ENCODE results near the gene DNMT1.
A peak's percentile ranks its signal among the peaks of the same experiment; 100 is the strongest.

The DNMT1 gene

DNA sequence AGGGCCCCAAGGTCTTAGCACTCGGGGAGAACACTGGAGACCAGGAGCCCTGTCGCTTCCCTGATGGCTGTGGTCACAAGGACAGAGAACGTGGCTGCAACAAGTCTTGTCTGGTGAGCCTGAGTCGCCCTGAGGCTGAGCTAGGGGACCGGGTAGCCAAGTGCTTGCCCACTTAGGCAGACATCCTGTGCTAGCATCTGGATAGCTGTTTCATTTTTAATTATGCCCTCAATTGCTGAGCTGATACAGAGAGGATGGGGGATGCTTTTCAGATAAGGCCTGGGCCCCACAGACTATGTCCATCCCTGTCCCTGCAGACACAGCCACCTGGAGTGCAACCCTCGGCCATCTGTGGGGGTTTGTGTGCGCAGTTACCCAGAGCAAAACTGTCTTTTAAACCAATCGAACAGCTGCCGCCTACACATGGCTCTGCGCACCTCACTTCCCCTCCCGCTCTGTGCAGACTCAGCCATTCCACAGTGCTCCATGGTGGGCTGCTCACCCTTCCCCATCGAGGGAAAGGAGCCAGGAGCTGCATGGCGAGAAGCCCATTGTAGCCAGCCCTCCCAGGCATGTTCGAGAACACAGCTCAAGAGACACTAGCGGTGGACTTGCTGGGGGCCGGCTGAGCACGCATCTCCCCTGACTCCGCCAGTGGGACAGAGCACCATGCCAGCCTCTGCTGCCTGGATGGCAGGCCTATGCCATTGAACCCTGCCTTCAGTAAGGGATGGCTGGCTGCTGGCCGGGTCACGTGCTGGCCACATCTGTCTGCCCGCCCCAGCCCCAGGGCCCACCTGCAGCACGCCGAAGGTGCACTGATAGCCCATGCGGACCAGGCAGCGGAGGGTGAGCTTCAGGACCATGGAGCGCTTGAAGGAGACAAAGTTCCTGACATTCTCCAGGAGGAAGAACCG, 55.6 kb downstream of the DNMT1 start:
- DNase-seq, result no peak

DNA sequence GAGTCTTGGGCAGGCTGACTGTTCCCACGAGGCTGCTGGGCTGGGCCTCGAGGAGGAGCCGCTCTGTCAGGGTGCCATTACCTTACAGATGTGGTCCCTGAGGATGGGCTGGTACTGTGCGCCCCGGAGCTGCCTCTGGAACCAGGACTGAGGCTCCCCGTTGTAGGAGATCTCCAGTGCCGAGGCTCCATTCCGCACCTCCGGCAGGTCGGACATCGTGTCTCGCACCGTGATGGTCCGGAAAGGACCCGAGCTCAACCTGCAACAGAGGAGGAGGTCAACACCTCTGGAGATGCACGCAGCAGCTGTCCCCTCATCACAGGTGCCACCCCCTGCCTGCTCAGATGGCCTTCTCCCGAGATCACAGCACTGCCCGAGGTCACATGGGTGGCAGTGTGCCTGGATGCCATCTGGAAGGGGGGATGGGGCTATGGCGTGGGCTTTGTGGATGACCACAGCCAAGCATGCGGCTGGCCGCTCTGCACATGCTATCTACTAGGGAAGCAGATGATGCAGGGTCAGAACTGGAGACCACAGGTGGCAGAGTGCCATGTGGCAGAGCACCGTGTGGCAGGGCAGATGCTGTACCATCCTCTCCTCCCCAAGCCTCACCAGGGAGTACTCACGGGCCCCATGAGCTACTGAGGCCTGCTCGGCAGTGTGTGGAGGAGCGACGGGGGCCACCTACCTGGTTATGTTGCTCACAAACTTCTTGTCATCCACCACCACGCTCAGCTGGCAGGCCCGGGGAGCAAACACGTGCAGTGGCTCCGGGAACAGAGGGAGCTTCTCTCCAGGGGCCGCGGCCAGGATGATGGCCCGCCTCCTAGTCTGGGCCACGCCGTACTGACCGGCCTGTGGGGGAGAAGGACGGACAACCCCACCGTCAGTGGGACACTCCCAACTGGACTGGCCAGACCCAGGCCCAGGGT, 56.7 kb downstream of the DNMT1 start:
- no peak for DNase-seq

DNA sequence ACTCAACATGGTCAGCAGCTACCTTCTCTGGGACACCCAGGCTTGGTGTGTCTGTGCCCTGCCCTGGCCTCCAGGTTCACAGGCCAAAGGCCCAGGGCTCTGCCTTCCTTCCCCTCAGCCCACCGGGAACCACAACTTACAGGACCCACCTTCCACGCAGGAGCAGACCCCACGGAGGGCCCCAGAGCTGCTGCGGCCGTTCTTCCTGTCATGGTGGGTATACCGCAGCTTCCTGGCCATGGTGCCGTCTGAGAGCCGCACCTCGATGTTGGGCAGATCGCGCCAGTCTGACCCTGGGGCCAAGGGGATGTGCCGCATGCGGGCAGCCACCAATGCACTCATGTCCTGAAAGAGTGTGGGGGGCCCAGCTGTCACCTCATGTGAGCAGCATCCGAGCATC, 57.8 kb downstream of the DNMT1 start:
- no peak for DNase-seq

DNA sequence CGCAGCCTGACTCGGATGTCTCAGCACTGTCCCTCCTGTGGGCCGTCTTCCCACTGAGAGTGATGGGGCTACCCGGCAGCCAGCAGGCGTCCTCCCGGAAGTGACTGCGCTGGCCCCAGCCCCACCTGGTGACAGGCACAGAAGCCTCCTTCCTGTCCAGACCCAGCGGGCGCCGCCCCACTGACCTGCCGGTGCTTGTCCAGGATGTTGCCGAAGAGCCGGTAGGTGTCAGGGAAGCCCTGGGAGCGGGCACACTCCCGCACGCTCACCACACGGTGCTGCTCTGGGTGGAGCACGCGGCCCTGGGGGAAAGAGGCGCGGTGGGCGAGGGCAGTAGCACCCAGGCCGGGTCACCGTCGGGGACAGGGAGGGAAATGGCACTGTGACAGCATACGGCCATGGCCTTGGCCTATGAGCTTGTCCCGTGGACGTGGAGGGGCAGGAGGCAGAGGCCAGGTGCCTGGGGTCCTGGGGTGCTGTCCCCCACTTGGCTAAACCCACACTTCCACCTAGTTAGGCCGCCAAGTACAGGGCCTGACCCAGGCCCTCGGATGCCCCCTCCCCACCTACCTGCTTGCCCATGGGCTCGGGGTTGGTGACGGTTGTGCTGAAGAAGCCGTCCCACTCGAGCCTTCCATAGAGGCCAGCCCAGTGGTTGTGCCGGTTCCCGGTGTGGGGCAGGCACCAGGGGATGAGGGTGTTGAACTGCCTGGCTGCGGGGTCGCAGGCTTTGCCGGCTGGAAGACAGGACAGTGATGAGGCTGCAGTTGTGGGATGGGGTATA, 59.0 kb downstream of the DNMT1 start:
- no peak for DNase-seq

DNA sequence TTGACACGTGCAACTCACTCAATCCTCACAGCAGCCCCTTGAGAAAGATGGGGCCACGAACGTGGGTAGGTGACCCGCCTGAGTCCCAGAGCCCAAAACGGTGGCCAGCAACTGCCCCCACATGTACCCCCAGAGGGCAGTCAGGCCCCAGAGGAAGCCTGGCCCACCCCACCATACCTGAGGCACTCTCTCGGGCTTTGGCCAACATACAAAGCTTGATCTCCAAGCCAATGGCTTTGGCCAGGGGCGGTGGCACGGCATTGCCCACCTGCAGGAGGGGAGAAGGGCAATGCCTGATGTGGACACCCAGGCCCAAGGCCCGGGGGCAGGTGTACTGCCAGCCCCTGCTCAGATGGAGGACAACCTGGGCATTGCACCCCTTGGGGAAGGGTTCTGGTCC, 60.7 kb downstream of the DNMT1 start:
- DNase-seq, result no peak

DNA sequence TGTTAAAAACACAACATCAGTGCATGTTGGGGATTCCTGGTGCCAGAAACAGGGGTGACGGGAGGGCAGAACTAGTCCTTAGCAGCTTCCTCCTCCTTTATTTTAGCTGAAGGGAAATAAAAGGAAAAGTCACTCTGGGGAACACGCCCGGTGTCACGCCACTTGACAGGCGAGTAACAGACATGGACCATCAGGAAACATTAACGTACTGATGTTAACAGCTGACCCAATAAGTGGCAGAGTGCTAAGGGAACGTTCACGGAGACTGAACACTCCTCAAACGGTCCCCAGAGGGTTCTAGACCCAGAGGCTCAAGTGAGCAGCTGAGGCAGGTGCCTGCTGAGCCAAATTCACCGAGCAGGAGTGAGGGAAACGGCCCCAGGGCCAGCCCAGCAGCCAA, 61.2 kb downstream of the DNMT1 start:
- DNase-seq, result no peak

DNA sequence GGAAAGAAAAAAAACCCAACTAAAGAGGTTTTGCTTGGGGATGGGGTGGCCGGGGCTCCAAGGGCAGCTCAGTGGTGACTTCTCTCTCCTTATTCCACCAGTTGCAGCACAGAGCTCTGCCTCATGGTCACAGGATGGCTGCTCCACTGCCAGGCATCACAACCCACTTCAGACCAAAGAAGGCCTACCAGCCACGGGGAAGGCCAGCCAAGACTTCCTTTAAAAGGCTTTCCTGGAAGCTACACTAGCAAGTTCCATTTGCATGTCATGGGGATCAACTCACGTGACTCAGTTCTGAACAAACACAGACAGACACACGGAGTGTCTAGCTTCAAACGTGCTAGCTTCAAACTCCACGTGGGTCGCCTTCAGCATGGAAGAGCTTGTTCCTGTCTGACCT, 61.8 kb downstream of the DNMT1 start:
- DNase-seq, result no peak

DNA sequence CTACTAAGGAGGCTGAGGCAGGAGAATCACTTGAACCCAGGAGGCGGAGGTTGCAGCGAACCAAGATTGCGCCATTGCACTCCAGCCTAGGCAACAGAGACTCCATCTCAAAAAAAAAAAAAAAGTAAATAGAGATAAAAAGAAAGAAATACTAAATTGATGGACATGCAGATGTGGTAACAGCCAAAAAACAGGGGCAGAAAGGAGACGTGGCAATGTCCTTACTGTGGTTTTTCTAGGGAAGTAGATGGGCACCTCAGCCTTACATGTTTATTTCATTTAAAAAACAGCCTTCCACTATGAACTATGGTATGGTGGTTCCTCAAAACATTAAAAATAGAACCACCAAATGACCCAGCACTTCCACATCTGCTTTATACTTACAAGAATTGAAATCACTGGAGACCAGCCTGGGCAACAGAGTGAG, 68.5 kb downstream of the DNMT1 start:
- DNase-seq, result no peak

DNA sequence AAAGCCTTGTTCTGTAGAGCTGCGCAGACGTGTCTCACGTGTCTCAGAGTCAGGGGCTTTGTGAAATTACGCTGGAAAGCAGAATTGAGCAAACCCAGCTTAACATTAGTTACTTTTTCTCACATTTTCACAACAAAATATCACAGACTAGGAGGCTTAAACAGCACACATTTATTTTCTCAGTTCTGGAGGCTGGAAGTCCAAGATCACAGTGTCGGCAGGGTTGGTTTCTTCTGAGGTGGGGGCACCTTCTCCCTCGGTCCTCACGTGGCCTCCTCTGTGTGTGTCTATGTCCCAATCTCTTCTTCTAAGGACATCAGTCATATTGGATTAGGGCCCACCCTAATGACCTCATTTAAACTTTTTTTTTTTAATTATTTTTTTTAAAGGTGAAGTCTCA, 70.3 kb downstream of the DNMT1 start:
- no peak for DNase-seq

DNA sequence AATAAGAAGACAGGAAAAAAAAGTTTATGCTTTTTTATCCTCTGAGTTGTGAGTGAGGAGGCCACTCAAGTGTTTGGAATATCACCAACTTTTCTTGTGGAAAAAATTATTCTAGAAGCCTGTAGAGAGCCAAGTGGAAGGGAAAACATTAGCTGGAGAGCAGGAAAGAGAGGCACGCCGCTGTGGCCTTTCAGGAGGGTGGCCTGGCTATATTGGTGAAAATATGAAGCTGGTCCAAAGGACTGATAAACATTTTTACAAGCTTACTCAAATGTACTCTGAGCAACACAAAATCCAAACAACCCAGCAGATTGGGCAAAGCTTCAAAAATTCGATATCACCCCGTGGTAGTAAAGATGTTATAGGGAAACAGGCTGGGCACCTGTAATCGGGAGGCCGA, 72.7 kb downstream of the DNMT1 start:
- no peak for DNase-seq

DNA sequence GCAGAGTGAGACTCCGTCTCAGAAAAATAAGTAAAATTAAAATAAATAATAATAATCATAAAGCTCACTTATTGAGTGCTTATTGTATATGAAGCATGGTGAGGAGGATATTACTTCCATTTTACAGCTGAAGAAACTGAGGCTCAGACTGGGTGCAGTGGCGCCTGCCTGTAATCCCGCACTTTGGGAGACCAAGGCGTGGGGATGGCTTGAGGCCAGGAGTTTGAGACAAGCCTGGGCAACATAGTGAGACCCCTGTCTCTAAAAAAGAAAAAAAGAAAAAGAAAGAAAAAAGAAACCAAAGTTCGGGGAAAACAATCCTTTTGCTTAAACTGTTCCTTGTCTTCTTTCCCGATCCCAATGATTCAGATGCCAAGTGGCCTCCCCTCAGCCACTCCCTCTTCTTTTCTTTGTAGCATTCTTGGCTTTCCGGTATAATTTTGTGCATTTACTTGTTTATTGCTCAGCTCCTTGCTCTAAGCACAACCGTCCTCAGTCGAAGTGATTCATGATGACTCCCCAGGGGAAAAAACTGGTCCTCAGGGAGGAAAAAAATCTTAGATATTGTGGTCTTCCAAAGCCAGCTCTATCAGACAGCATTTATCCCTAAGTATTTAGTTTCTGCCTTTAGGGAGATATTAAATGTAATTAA, 74.1 kb downstream of the DNMT1 start:
- peak; percentile 60 for DNase-seq

DNA sequence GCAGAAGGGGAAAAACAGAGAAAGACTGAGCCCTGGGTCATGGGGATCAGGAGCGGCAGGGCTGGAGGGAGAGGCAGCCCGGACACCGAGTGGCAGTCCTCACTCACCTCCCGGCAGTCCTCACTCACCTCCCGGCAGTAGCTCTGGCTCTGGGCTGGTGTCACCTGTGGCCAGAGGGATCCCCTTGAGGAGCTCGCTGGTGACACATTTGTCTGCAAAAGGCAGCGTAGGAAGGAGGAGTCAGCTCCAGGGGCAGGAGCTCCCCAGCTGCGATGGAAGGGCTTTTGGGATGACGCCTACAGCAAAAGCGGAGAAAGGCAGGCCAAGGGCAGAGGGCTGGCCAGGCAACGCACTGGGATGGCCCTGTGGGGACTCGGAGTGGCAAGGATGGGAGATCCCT, 75.8 kb downstream of the DNMT1 start:
- DNase-seq, result no peak

DNA sequence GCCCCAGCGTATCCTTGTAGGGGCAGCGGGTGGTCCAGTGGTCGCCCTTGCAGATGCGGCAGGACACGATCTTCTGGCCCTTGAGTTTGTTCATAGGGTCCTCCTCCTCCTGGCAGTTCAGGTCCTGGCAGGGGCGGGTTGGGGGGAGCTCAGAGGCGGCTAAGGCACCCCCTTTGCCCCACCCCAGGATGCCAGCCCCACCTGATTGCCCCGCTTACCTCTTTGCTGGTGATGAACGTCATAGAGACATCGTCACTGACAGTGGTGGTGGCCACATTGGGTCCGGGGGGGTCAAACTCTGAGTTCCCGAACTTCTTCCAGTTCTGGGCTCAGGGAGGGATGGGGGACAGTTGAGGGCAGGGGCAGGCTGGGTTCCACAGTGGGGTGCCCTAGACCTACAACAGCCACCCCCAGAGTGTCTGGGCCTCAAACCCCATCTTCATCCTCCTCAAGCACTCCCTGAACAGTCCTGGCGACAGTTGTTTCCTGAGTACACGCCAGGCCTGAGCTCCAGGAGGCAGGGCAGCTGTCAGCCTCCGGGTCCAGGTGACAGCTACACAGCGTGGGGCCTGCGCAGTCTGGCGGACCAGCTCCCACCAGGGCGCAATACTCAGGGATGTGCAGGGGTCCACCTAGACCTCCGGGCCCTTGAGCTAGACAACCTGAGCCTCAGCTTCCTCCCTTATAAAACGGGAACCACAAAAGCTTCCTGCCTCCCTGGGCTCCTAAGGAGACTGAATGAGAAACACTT, 77.7 kb downstream of the DNMT1 start:
- DNase-seq, result no peak

DNA sequence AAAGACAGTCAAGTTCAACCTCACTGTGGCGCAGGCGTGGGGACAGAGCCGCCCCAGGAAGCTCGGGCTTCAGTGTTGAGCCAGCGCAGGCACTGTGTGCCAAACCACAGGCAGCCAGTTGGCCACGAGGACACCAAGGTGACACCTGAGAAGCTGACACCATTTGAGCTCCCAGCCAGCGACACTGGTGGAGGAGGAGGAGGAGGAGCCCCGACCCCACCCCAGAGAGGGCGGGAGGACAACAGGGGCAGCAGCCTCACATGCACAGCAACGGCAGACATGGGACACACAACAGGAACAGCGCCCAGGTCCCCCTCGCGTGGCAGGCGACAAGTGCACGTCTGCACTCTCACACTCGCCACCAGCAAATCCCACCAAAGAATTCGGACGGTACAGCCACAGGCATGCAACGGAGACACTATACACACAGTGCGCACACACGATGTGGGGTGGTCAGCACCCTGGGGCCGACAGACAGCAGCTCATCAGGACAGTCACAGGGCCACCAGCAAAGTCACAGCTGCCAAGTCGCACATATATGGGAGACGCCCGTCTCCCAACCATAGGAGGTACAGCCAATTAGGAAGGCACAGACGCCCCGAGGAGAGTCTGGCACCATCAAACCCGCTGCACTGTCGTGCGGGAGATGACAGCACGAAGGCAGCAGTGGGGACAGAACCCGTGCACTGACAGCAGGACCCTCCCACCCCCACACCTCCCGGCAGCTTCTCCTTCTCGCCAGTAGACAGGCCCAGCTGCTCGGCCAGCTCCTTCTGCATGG, 78.5 kb downstream of the DNMT1 start:
- DNase-seq, result no peak

DNA sequence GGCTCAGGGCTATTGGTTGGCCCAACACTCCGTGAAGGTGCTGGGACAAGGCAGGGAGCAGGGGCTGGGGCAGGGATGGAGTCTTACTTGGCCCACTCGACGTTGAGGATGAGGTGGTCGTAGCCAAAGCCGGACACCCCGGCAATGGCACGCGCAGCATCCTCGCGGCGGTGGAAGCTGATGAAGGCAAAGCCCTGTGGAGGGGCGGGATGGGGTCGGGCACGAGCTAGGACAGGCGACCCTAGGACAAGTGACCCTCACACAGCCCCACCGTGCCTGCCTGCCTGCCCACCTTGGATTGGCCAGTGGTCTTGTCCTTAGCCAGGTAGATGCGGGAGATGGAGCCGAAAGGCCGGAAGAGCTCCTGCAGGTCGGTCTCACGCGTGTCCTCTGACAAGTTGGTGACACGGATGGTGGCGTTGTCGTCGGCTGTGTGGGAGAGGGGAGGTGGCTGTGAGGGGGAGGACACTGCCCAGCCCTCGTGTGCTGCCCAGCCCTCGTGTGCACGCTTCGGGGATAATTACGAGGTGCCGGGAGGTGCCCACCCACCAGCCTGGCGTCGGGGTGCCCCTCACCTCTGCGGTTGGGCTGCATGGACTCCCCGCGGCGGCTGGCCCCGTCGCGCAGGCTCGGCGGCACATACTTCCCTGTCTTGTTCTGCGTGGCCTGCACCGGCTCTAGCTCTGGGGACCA, 79.2 kb downstream of the DNMT1 start:
- no peak for DNase-seq

DNA sequence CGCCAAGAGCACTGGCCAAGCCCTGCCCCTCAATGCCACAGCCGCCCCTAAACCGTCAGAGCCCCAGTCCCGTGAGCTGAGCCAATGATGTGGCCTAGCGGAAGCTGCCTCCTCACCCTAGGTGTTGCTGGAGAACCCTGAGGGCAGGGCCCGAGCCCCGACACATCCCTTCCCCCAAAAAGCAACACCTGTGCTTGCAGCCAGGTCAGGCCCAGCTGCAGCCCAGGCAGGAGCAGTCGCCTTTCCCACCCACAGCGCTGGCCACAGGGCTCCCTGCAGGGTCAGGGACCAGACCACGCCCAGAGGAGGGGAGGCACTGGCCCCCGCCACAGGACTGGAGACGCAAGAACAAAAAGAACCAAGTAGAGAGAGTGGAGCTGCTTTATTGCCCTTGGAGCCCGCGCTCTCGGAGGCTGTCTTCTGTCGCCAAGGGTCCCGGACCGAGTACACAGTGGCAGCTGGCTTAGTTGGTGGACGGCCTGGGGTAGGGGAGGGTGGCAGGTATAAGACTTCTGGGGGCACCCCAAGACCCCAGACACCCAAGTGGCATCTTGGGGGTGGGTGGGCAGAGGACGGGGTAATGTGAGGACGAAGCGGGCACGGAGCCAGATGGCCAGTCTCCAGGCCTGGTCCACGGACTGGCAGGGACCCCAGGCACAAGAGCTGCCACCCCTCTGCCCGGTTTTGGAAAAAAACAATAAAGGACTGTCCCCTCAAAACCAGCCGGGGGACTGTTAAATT, 79.9 kb downstream of the DNMT1 start:
- DNase-seq, result no peak

DNA sequence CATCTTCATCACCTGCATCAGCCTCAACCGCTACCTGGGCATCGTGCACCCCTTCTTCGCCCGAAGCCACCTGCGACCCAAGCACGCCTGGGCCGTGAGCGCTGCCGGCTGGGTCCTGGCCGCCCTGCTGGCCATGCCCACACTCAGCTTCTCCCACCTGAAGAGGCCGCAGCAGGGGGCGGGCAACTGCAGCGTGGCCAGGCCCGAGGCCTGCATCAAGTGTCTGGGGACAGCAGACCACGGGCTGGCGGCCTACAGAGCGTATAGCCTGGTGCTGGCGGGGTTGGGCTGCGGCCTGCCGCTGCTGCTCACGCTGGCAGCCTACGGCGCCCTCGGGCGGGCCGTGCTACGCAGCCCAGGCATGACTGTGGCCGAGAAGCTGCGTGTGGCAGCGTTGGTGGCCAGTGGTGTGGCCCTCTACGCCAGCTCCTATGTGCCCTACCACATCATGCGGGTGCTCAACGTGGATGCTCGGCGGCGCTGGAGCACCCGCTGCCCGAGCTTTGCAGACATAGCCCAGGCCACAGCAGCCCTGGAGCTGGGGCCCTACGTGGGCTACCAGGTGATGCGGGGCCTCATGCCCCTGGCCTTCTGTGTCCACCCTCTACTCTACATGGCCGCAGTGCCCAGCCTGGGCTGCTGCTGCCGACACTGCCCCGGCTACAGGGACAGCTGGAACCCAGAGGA, 80.6 kb downstream of the DNMT1 start:
- no peak for DNase-seq

DNA sequence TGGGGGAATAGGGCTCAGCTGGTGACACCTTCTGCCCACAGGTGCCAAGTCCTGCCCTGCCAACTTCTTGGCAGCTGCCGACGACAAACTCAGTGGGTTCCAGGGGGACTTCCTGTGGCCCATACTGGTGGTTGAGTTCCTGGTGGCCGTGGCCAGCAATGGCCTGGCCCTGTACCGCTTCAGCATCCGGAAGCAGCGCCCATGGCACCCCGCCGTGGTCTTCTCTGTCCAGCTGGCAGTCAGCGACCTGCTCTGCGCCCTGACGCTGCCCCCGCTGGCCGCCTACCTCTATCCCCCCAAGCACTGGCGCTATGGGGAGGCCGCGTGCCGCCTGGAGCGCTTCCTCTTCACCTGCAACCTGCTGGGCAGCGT, 81.2 kb downstream of the DNMT1 start:
- peak; percentile 36 for DNase-seq

Data from femur (tissue), 1 donor.